GM04503 (cell line): ENCODE data around the gene BCOR.

Source experiments
- DNase-seq: peaks from one replicate; pipeline ENCODE4 v3.0.0-alpha.2; 2012; ENCODE audit warnings: low read depth

BCOR gene

DNA sequence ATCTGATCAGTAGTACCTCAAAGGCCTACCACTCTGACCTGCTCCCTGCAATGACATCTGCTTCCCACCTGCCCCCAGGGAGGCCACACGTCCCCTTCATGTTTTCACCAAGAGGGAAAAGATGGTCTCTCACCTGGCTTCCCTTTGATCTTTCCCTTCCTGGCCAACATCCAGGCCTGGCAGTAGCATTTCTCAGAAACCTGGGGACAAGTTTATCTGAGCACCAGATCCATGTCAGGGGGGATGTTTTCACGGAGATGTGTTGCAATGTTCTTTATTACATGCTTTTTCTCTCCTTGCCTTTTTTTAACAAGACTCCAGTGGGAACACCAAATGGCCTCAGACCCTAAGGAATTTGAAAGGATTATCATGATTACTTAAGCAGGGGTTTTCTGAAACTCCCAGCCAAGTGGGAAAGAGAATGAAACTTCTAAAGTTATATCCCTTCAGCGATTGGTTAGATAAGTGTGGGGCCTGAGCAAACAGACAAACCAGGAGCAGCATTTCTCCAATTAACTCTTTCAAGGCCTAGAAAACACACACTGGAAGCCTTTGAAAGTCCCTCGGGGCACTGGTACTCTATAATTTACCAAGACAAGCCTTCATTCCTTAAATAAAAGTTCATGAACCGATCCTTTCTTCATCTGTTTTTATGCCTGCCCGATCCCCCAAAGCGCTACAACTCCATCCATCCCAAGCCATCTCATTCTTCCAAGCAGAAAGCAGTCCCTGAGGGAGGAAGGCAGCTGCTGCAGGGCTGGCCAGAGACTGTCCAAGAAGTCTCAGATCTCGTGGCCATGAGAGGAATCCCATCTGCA is 94.1 kb downstream of the BCOR start:
- no peak for DNase-seq

DNA sequence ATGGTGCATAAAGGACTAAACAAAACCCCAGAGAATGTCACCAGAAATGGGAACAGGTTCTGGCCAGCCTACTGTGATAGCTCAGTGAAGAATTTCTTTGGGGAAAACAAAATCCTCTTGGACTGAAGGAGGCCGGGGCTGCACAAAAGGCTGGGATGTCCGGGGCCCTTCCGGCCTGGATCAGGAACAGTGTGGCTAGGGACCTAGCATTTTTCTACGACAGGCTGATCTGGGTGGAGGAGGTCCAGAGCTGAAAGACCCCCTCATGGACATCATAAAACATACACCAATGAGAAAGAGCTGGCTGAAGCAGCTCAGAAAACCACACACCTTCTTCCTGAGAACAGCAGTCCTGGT is 94.7 kb downstream of the BCOR start:
- DNase-seq = no peak
